Endothelial cell (in vitro differentiated cells): ENCODE results near the gene SHISAL2A. TPM values are rescaled to one million over a fixed set of nuclear protein-coding genes. Genes with fewer than 3 reads are reported as not detected.

Source experiments
- DNase-seq: peaks from one replicate; pipeline ENCODE4 v3.0.0; 2021; ENCODE audit warnings: low spot score
- H3K27ac Mint-ChIP-seq: one replicate; pipeline ENCODE4 v1.8.0; 2021; ENCODE audit warnings: mixed read lengths, inconsistent platforms; ENCODE audit not compliant: unreplicated experiment
- H3K27me3 Mint-ChIP-seq: one replicate; pipeline ENCODE4 v1.8.0; 2021; ENCODE audit warnings: mild to moderate bottlenecking, moderate library complexity, mixed read lengths, inconsistent platforms; ENCODE audit not compliant: unreplicated experiment
- H3K36me3 Mint-ChIP-seq: one replicate; pipeline ENCODE4 v1.8.0; 2021; ENCODE audit warnings: mild to moderate bottlenecking, low read depth, mixed read lengths, inconsistent platforms; ENCODE audit not compliant: unreplicated experiment
- H3K4me1 Mint-ChIP-seq: one replicate; pipeline ENCODE4 v1.8.0; 2021; ENCODE audit warnings: mild to moderate bottlenecking, mixed read lengths, inconsistent platforms; ENCODE audit not compliant: unreplicated experiment
- H3K4me3 Mint-ChIP-seq: one replicate; pipeline ENCODE4 v1.8.0; 2021; ENCODE audit warnings: mild to moderate bottlenecking, mixed read lengths, inconsistent platforms; ENCODE audit not compliant: unreplicated experiment
- H3K9me3 Mint-ChIP-seq: one replicate; pipeline ENCODE4 v1.8.0; 2021; ENCODE audit warnings: mixed read lengths, inconsistent platforms; ENCODE audit not compliant: unreplicated experiment
- CTCF ChIP-seq: fragments of 200-600 bp; sonication (generic); IDR thresholded peaks from one replicate; pipeline ENCODE4 v1.5.0; 2021; ENCODE audit warnings: antibody characterized with exemption; ENCODE audit not compliant: unreplicated experiment
- total RNA-seq: library from RNA; stranded (reverse); fragmentation: NEBNext Ultra II Directional; extraction: Animal tissue kit (Norgen Biotek cat#: 25700); gene quantifications from one replicate; pipeline ENCODE4 v1.2.1, GENCODE V29; 2021; ENCODE audit not compliant: unreplicated experiment

SHISAL2A gene
- total RNA-seq, 1 donor from 2014 or later: not detected

- Mint-ChIP-seq H3K36me3 (no peaks in the 10 kb centered on the region), H3K4me3 (no peak overlapping the region), H3K27ac (no peak overlapping the region), H3K9me3 (no peaks in the 10 kb centered on the region), H3K27me3 (peaks cover 2% of the 10 kb centered on the region), H3K4me1 (peaks cover 16% of the 10 kb centered on the region)
- TF ChIP-seq CTCF: no peak
- no peak for DNase-seq
Observed at GRCh38 chr1:52614671-52615070, 18.3 kb upstream of the SHISAL2A start.

GRCh38 chr1:52615489-52616042 lies 17.4 kb upstream of the SHISAL2A start:
- Mint-ChIP-seq H3K36me3 (no peaks in the 10 kb centered on the region), H3K4me1 (peaks cover 16% of the 10 kb centered on the region), H3K9me3 (no peaks in the 10 kb centered on the region), H3K27ac (no peak overlapping the region), H3K4me3 (peak overlapping the region; percentile 79), H3K27me3 (peaks cover 2% of the 10 kb centered on the region)
- DNase-seq: no peak
- TF ChIP-seq CTCF: no peak

GRCh38 chr1:52621950-52622349 lies 11.0 kb upstream of the SHISAL2A start:
- Mint-ChIP-seq H3K36me3 (no peaks in the 10 kb centered on the region), H3K27ac (no peak overlapping the region), H3K4me1 (no peaks in the 10 kb centered on the region), H3K27me3 (no peaks in the 10 kb centered on the region), H3K4me3 (no peak overlapping the region), H3K9me3 (no peaks in the 10 kb centered on the region)
- no peak for TF ChIP-seq CTCF
- no peak for DNase-seq

GRCh38 chr1:52623812-52624211 lies 9.2 kb upstream of the SHISAL2A start:
- H3K27me3 Mint-ChIP-seq: peaks cover 3% of the 10 kb centered on the region
- no peaks in the 10 kb centered on the region for H3K9me3 Mint-ChIP-seq
- H3K27ac Mint-ChIP-seq: no peak overlapping the region
- no peak overlapping the region for H3K4me3 Mint-ChIP-seq
- H3K36me3 Mint-ChIP-seq: no peaks in the 10 kb centered on the region
- DNase-seq: no peak
- no peaks in the 10 kb centered on the region for H3K4me1 Mint-ChIP-seq
- TF ChIP-seq CTCF: no peak

- peaks cover 2% of the 10 kb centered on the region for H3K4me1 Mint-ChIP-seq
- no peak overlapping the region for H3K27ac Mint-ChIP-seq
- no peaks in the 10 kb centered on the region for H3K9me3 Mint-ChIP-seq
Observed at GRCh38 chr1:52627028-52627427, 5.9 kb upstream of the SHISAL2A start.

More at GRCh38 chr1:52627028-52627427, 5.9 kb upstream of the SHISAL2A start:
- TF ChIP-seq CTCF: no peak
- no peaks in the 10 kb centered on the region for H3K36me3 Mint-ChIP-seq
- H3K4me3 Mint-ChIP-seq: no peak overlapping the region
- DNase-seq: no peak
- H3K27me3 Mint-ChIP-seq: peaks cover 3% of the 10 kb centered on the region
